Neural cell (in vitro differentiated cells): ENCODE measurements around the gene SRP54. TPM values are rescaled to one million over a fixed set of nuclear protein-coding genes. Genes with fewer than 3 reads are reported as not detected.

Experiments used
- H2AFZ ChIP-seq: fragments of 200-600, 300-800 bp; sonication (generic), shearing (Covaris generic); 2 replicates; pipeline ENCODE4 v1.6.0; 2014; ENCODE audit warnings: low read depth, mild to moderate bottlenecking, antibody characterized with exemption, low read length, moderate library complexity
- H3F3A ChIP-seq: fragments of 200-600 bp; shearing (Covaris generic); 2 replicates; pipeline ENCODE4 v1.6.1; 2016; ENCODE audit warnings: mild to moderate bottlenecking, moderate library complexity, mixed read lengths, antibody characterized with exemption, low read length; ENCODE audit not compliant: insufficient read depth, poor library complexity, severe bottlenecking
- H3K27ac ChIP-seq: fragments of 200-600, 300-800 bp; sonication (generic), shearing (Covaris generic); 2 replicates; pipeline ENCODE4 v1.5.1; 2014; ENCODE audit warnings: mild to moderate bottlenecking, low read length, moderate library complexity
- H3K27me3 ChIP-seq: fragments of 300-800, 200-600 bp; sonication (generic), shearing (Covaris generic); 2 replicates; pipeline ENCODE4 v1.6.0; 2014; ENCODE audit warnings: mild to moderate bottlenecking, low read depth, low read length, moderate library complexity; ENCODE audit not compliant: insufficient read depth
- H3K36me3 ChIP-seq: fragments of 300-800, 200-600 bp; sonication (generic), shearing (Covaris generic); 2 replicates; pipeline ENCODE4 v1.5.1; 2014; ENCODE audit warnings: mild to moderate bottlenecking, antibody characterized with exemption, low read length, moderate library complexity; ENCODE audit not compliant: insufficient read depth
- H3K4me2 ChIP-seq: fragments of 300-800, 200-600 bp; sonication (generic), shearing (Covaris generic); 2 replicates; pipeline ENCODE4 v1.6.0; 2014; ENCODE audit warnings: mild to moderate bottlenecking, low read length
- H3K4me3 ChIP-seq: fragments of 300-800, 200-600 bp; sonication (generic), shearing (Covaris generic); 2 replicates; pipeline ENCODE4 v1.5.1; 2014; ENCODE audit warnings: mild to moderate bottlenecking, low read length, moderate library complexity
- H3K79me2 ChIP-seq: fragments of 200-600 bp; shearing (Covaris generic); replicated peaks from 2 replicates; pipeline ENCODE4 v1.6.0; 2014; ENCODE audit warnings: mild to moderate bottlenecking, low read length, moderate library complexity; ENCODE audit not compliant: insufficient read depth
- H3K9ac ChIP-seq: fragments of 300-800, 200-600 bp; sonication (generic), shearing (Covaris generic); 2 replicates; pipeline ENCODE4 v1.6.1; 2016; ENCODE audit warnings: mild to moderate bottlenecking, low read length, mixed read lengths
- H3K9me2 ChIP-seq: fragments of 200-600 bp; shearing (Covaris generic); 2 replicates; pipeline ENCODE4 v1.6.1; 2016; ENCODE audit warnings: mild to moderate bottlenecking, low read length, mixed read lengths; ENCODE audit not compliant: insufficient read depth
- H3K9me3 ChIP-seq: fragments of 200-600, 300-800 bp; sonication (generic), shearing (Covaris generic); 2 replicates; pipeline ENCODE4 v1.6.1; 2016; ENCODE audit warnings: mild to moderate bottlenecking, mixed run types, low read length, moderate library complexity, mixed read lengths
- H4K20me1 ChIP-seq: fragments of 200-600 bp; shearing (Covaris generic); 2 replicates; pipeline ENCODE4 v1.6.1; 2016; ENCODE audit warnings: mild to moderate bottlenecking, mixed run types; ENCODE audit not compliant: insufficient read depth
- EP300 ChIP-seq: fragments of 450-650 bp; conservative IDR thresholded peaks from 2 replicates; pipeline ENCODE4 v1.6.1; 2014; ENCODE audit warnings: antibody characterized with exemption, mild to moderate bottlenecking, moderate library complexity; ENCODE audit not compliant: poor library complexity, severe bottlenecking
- EZH2 ChIP-seq: fragments of 200-600, 300-800 bp; shearing (Covaris generic), sonication (generic); IDR thresholded peaks from 2 replicates; pipeline ENCODE4 v1.6.1; 2014; ENCODE audit warnings: antibody characterized with exemption, low read length, borderline replicate concordance, mild to moderate bottlenecking; ENCODE audit not compliant: insufficient read depth, poor library complexity, severe bottlenecking
- MXI1 ChIP-seq: fragments of 450-650 bp; conservative IDR thresholded peaks from 2 replicates; pipeline ENCODE4 v1.6.1; 2014; ENCODE audit warnings: antibody characterized with exemption, mild to moderate bottlenecking; ENCODE audit not compliant: poor library complexity, severe bottlenecking
- POLR2AphosphoS5 ChIP-seq: IDR thresholded peaks from 2 replicates; pipeline ENCODE4 v1.6.1; 2012
- RAD21 ChIP-seq: fragments of 450-650 bp; conservative IDR thresholded peaks from 2 replicates; pipeline ENCODE4 v1.6.1; 2014; ENCODE audit warnings: antibody characterized with exemption, mild to moderate bottlenecking, moderate library complexity
- REST ChIP-seq: IDR thresholded peaks from 2 replicates; pipeline ENCODE4 v1.6.1; 2012; ENCODE audit warnings: borderline replicate concordance
- SMC3 ChIP-seq: fragments of 450-650 bp; conservative IDR thresholded peaks from 2 replicates; pipeline ENCODE4 v1.6.1; 2014; ENCODE audit warnings: antibody characterized with exemption, mild to moderate bottlenecking, moderate library complexity; ENCODE audit not compliant: poor library complexity
- TAF1 ChIP-seq: IDR thresholded peaks from 2 replicates; pipeline ENCODE4 v1.6.1; 2012; ENCODE audit warnings: low read depth
- polyA plus RNA-seq: library from polyadenylated mRNA; depleted of rRNA; stranded (reverse); fragments of >200 nt; gene quantifications from 2 replicates; pipeline ENCODE4 v1.2.3, GENCODE V29; 2014
- TF ChIP-seq, protein P1 (sequence below): fragments of 450-650 bp; IDR thresholded peaks from 2 replicates; pipeline ENCODE4 v1.5.1; 2014; ENCODE audit warnings: antibody characterized with exemption, mild to moderate bottlenecking, moderate library complexity; ENCODE audit not compliant: poor library complexity, severe bottlenecking

Gene SRP54
- polyA plus RNA-seq, 1 donor from 2014 or later, result 110 TPM

DNA sequence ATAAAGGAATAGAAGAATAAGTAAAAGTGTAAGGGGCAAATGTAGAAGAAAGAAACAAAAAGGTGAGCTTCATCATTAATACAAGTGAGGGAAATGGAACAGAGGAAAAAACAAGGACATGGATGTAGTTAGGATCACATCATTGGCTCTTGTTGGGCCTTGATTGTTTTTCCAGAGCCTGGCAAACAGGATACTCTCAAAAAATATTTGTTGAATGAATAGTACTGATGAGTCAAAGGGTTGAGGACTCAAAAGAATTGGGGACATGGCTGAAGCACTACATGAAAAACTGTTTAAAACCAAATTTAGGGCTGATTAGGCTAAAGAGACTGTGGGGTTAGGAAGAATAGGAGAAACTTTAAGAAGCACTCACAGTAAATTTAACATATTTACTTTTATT, 11.4 kb upstream of the SRP54 start:
- no peaks in the 10 kb centered on the region for H3K9me3 ChIP-seq
- H3K4me2 ChIP-seq, result no peak overlapping the region
- H3K36me3 ChIP-seq, result no peaks in the 10 kb centered on the region
- no peaks in the 10 kb centered on the region for H4K20me1 ChIP-seq
- no peak overlapping the region for H3K9ac ChIP-seq
- H2AFZ ChIP-seq, result no peak overlapping the region
- no peaks in the 10 kb centered on the region for H3K9me2 ChIP-seq
- H3K79me2 ChIP-seq, result no peaks in the 10 kb centered on the region
- no peak overlapping the region for H3K4me3 ChIP-seq
- H3K27me3 ChIP-seq, result no peaks in the 10 kb centered on the region
- TF ChIP-seq RAD21, result no peak
- TF ChIP-seq, protein P1, sequence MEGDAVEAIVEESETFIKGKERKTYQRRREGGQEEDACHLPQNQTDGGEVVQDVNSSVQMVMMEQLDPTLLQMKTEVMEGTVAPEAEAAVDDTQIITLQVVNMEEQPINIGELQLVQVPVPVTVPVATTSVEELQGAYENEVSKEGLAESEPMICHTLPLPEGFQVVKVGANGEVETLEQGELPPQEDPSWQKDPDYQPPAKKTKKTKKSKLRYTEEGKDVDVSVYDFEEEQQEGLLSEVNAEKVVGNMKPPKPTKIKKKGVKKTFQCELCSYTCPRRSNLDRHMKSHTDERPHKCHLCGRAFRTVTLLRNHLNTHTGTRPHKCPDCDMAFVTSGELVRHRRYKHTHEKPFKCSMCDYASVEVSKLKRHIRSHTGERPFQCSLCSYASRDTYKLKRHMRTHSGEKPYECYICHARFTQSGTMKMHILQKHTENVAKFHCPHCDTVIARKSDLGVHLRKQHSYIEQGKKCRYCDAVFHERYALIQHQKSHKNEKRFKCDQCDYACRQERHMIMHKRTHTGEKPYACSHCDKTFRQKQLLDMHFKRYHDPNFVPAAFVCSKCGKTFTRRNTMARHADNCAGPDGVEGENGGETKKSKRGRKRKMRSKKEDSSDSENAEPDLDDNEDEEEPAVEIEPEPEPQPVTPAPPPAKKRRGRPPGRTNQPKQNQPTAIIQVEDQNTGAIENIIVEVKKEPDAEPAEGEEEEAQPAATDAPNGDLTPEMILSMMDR, result no peak
- TF ChIP-seq MXI1, result no peak
- no peak for TF ChIP-seq REST
- TF ChIP-seq POLR2AphosphoS5, result no peak
- TF ChIP-seq EZH2, result no peak
- no peak for TF ChIP-seq TAF1
- no peak for TF ChIP-seq EP300
- TF ChIP-seq SMC3, result no peak
- H3K27ac ChIP-seq, result no peak overlapping the region
- no peaks in the 10 kb centered on the region for H3F3A ChIP-seq

DNA sequence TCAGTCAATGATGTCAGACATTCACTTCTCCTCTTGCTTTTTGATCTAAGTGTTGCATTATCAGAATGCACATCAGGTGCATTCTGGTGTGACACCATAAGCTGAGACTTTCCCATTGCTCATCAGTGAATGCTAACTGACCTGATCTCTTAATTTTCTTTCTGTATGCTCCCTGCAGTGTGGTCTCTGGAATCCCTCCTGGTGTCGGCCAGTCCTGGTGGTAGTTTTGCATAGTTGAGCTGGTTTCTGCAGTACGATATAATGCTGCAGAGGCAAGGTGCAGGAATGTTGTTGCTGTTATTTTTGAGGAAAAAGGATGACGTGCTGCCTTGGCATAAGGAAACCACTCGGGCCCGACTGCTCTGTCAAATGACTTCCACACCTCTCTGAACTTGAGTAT, 11.0 kb upstream of the SRP54 start:
- H3K27me3 ChIP-seq, result no peaks in the 10 kb centered on the region
- no peak overlapping the region for H3K4me2 ChIP-seq
- H2AFZ ChIP-seq, result no peak overlapping the region
- H3K27ac ChIP-seq, result no peak overlapping the region
- H3K36me3 ChIP-seq, result no peaks in the 10 kb centered on the region
- no peaks in the 10 kb centered on the region for H3K9me2 ChIP-seq
- TF ChIP-seq TAF1 (no peak), SMC3 (no peak), EP300 (no peak), REST (no peak), POLR2AphosphoS5 (no peak), MXI1 (no peak), EZH2 (no peak), RAD21 (no peak)
- TF ChIP-seq, protein P1, result no peak
- no peak overlapping the region for H3K9ac ChIP-seq
- no peaks in the 10 kb centered on the region for H3F3A ChIP-seq
- H3K4me3 ChIP-seq, result no peak overlapping the region
- no peaks in the 10 kb centered on the region for H3K79me2 ChIP-seq
- H4K20me1 ChIP-seq, result no peaks in the 10 kb centered on the region
- no peaks in the 10 kb centered on the region for H3K9me3 ChIP-seq
